ENCODE measurements around the gene ARRB1.
"Not testable (repeated sequence)": the region's sequence is repeated elsewhere in the genome, so short reads cannot be mapped to it uniquely, and the experiment has no call there.

Gene ARRB1

DNA sequence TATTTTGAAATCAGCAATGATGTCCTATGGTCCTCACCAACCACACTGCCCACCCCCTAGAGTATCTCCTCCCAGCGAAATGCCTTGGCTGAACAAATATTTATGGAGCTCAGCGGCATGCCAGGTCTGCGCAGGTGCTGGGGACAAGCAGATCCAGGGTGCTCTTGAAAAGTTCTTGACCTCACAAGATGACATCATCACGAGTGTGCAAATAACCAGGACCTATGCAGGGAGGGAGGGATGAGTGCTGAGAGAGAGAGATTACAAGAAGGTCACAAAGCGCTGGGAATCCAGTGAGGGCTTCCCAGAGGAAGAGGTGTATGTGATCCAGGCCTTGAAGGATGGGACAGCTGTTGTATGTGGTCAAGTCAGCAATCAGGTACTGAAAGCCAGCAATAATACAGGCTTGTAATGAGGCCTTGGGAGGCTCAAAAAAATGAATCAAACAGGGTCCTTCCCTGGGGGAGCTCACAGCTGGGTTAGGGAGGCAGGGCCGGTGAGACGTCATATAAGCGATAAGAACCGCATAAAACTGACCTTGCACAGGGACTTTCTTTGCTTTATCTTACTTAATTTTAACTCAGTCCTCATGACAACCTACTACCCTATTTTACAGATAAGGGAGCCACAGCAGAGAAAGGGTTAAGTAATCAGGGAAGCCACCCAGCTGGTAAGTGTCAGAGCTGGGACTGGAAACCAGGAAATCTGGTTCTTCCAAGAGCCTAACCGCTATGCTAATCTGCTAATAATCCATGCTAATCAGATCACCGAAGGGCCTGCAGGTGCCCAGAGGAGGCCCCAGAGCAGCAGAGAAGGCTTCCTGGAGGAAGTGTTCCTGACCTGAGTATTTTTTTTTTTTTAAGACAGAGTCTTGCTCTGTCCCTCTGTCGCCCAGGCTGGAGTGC is 8.2 kb downstream of the ARRB1 start:
- DNase-seq: no peak

GRCh38 chr11:75342231-75342918 is 9.1 kb downstream of the ARRB1 start:
- DNase-seq: no peak

GRCh38 chr11:75341612-75342011 is 9.8 kb downstream of the ARRB1 start:
- no peak for DNase-seq

DNA sequence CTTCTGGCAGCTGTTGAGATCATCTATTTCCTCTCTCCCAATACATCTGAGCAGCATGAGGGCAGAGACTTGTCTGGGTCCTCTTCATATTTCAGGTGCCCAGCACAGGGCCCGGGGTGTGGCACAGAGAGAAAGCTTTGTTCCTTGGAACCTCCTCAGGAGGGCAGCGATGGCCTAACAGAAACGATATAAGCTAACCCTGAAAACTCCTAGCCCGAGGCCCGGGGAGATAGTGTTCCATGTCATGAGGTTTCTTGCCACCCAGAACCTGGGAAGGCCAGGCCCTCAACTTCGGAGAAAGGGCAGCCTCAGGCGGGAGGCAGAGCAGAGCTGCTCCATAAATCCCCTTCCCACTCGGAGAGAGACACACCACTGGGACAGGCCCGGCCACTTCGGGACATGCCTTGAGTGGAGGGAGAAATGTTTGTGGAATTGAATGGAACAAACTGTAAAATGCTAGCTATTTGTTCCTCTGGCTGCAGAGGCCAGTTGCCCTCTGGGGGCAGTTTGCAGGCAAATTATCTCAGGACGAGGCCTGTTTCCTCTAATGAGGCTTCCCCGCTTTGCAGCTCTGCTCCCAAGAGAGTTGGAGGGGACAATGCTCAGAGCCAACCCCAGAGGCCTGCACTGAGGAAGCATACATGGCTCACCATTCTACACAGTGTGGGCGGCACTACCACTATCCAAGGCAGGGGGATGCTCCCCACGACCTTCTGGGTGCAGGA is 11.6 kb downstream of the ARRB1 start:
- no peak for DNase-seq

GRCh38 chr11:75338516-75339208 is 12.8 kb downstream of the ARRB1 start:
- no peak for DNase-seq

- DNase-seq: no peak
These were observed 14.2 kb downstream of the ARRB1 start for GRCh38 chr11:75337195-75337654.

DNA sequence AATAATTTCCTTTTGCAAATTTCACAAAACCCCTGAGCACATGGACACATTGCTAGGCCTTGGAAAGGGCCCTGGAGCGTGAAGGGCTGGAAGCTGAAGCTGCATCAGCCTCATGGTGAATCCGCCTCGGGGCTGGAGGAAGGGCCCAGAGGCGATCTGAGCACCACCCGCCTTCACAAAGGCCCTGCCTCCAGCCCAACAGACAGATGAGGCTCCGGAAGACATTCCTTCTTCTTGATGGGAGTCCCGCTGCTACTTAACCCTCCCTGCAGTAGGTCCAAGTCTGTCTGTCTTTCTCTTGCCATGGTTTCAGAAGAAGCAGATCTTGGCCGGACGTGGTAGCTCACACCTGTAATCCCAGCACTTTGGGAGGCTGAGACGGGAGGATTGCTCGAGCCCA is 16.5 kb downstream of the ARRB1 start:
- no peak for DNase-seq

- DNase-seq: no peak
These were observed 17.0 kb downstream of the ARRB1 start for GRCh38 chr11:75334402-75334891.

- DNase-seq: no peak
These were observed 17.7 kb downstream of the ARRB1 start for GRCh38 chr11:75333807-75334140.

DNA sequence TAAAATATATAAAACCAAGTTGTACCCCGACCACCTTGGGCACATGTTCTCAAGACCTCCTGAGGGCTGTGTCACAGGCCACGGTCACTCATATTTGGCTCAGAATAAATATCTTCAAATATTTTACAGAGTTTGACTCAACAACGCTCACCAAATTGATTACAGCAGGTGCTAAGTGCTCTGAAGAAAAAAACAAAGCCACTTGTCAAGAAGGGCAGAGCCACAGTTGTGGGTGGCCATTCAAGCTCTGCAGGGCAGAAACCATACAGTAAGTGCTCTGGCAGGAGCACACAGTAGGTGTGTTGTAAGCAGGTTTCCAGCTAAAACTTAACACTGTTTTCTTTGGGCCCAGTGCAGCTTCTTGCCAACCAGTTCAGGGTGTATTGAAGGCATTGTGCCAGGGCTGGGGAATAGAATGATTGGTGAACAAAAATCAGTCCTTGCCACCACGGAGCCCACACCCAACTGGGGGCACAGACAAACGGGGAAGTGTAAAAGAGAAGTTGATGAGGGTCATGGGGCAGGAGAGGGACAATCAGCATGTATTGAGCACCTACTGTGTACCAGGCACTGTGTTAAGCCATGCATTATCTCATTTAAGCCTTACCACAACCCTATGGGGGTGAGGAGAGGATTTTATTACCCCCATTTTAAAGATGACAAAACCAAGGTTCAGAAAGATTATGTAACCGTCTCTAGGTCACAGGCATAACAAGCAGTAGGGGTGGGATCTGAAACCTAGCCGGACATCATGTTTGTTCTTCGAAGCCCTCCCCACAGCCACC is 18.2 kb downstream of the ARRB1 start:
- DNase-seq: no peak

GRCh38 chr11:75331761-75332160 is 19.7 kb downstream of the ARRB1 start:
- not testable (repeated sequence) for DNase-seq

DNA sequence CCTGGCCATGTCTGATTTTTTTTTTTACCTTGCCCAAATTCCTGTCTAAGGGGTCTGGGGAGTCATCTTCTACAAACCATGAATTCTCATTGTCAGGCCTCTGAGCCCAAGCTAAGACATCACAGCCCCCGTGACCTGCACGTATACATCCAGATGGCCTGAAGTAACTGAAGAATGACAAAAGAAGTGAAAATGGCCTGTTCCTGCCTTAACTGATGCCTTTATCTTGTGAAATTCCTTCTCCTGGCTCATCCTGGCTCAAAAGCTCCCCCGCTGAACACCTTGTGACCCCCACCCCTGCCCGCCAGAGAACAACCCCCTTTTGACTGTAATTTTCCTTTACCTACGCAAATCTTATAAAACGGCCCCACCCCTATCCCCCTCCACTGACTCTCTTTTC is 20.2 kb downstream of the ARRB1 start:
- not testable (repeated sequence) for DNase-seq

- not testable (repeated sequence) for DNase-seq
These were observed 20.6 kb downstream of the ARRB1 start for GRCh38 chr11:75330886-75331285.

DNA sequence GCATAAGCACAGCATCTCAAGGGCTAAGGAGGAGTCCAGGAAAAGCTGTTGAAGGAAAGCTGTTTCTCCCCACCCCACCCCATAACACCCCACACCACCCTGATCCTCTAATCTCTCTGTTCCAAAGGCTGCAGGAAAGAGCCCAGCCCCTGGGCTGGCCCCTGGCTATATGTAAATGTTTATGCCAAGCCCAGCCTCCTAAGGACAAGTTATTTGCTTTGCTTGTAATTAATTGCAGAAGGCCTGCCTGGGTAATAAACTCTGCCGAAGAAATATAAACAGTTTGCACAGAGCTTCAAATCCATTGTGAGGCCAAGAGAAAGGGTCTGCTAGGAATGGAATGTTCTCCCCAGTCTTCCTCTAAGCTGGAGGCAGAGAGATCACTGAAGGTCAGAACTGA is 21.2 kb downstream of the ARRB1 start:
- no peak for DNase-seq

DNA sequence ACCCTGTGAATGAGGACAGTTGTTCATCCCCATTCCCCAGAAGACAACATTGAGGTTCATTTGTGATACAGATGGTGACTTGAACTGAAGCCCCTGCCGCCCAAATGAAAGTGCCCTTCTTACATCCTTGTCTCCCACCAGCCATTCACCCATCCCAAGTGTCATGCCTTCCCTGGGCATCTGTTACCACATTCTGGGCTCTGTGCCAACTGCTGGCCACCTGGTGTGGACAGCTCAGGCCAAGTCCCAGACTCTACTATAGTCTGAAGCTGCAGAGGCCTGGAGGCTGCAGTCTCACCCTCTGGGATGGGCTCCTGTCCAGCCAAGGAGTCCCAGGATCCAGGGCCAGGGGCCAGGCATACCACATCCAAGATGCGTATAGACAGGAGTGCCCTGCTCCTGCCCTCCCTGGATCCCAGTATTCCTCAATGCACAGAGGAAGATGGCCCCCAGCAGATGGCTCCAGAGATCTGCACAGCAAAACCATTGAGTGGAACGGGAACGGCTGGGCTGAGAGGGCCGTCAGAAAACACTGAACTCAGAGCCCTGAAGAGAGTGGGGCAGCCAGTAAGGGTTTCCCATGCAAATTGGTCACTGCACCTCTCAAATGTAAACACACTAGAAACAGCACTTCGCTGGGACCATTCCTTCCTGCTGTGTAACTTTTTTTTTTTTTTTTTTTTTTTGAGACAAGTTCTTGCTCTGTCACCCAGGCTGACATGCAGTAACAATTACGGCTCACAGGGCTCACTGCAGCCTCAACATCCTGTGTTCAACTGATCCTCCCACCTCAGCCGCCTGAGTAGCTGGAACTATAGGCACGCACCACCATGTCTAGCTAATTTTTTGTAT is 22.8 kb downstream of the ARRB1 start:
- no peak for DNase-seq

DNA sequence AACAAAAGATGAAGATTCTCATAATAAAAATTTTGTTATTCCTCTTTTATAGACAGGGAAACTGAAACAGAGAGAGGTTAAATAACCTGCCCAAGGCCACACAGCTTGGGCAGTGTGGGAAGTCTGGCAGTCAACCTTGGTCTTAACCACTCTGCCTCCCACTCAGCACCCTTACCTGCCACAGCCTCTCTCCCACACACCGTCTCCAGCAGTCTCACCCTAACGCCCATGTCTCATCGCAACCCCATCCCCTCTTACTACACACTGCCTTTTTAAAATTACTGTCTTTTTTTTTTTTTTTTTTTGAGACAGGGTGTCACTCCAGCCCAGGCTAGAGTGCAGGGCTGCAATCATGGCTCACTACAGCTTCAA is 25.0 kb downstream of the ARRB1 start:
- DNase-seq: no peak

DNA sequence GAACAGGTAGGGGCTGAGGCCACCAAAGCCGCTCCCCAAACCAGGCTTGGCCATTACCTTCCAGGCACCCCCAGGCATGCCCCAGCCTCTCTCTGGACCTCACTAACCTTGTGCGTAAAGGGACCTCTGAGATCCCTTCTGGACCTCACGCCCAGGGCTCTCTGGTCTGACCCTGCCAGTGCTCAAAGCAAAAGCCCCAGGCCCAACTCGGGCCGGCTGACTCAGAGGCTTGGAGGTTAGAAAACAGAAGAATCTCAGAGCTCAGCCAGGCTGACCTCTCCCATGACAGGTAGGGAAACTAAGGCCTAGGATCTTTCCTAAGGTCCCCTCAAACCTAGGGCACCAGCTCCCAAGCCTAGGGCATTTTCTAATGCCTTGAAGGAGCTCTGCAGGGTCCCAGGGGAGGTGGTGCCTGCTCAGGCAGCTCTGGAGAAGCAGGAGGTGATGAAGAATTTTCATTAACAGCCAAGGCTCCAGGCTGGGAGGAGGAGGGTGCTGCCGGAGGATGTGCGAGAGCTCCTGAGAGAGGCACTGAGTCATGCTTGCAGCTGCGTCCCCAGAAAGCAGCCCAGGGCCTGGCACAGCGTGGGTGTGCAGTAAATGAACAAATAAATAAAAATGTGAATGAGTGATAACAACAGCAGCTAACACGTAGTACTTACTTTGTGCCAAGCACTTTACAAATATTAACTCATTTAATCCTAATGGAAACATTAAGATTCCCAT is 25.6 kb downstream of the ARRB1 start:
- DNase-seq: peak; percentile 44 to 55

- DNase-seq: no peak
These were observed 26.7 kb downstream of the ARRB1 start for GRCh38 chr11:75324740-75325139.

- DNase-seq: no peak
These were observed 27.3 kb downstream of the ARRB1 start for GRCh38 chr11:75324189-75324588.

DNA sequence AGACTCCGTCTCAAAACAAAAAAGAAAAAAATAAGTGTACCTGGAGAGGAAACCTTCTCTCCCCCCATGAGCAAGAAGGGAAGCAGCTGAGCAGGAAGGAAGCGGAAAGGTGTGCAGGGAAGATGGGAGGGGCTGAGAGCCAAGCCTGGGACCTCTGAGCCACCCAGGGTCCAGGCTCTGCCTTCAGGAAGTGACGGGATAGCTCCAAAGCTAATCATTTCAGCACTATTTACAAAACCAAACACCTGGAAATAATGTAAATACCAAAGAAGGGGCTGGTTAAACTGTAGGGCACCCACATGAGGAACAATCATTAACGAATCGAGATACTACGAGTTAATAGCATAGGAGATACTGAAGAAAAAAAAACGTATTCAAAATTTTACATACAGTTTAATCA is 27.9 kb downstream of the ARRB1 start:
- no peak for DNase-seq

Data from stimulated activated CD4-positive, alpha-beta T cell treated with anti-CD3 and anti-CD28 coated beads, Interleukin-2, amount 100 ng/mL, for 48 hours (primary cell).